Measurements from ENCODE around the gene PSMG4. TPM values are rescaled to one million over a fixed set of nuclear protein-coding genes. Genes with fewer than 3 reads are reported as not detected.

PSMG4 gene
- total and polyA plus RNA-seq, 9 of the 15 experiments (the other 6 are each of a cell fraction or from before 2014, with no cell fraction given) = 12.9 to 185 (median 52.0) TPM

GRCh38 chr6:3291987-3292386 lies 33.2 kb downstream of the PSMG4 start (continued):
- no peak for TF ChIP-seq RFX5 (IDR thresholded peaks at IDR 0.05; ENCODE audit: low read depth, low read length)
- TF ChIP-seq ZNF165 (CRISPR knock-in tag; IDR thresholded peaks at IDR 0.05; ENCODE audit: borderline replicate concordance) = no peak
- no peak for TF ChIP-seq HMG20B (CRISPR knock-in tag; IDR thresholded peaks at IDR 0.05)
- no peak for TF ChIP-seq SRSF3 (IDR thresholded peaks at IDR 0.05; ENCODE audit: insufficient read depth, low read length)
- TF ChIP-seq TAF7 (tag; IDR thresholded peaks at IDR 0.05) = no peak
- no peak for TF ChIP-seq MCM3 (IDR thresholded peaks at IDR 0.05)
- no peak for TF ChIP-seq ELK1 (CRISPR knock-in tag; IDR thresholded peaks at IDR 0.05)
- TF ChIP-seq ZSCAN29 (IDR thresholded peaks at IDR 0.05) = no peak
- TF ChIP-seq U2AF1 (optimal IDR thresholded peaks at IDR 0.05; ENCODE audit: low read depth, low read length) = no peak
- TF ChIP-seq CREM (IDR thresholded peaks at IDR 0.05; ENCODE audit: low read depth) = peak; percentile 74
- TF ChIP-seq DIDO1 (tag; IDR thresholded peaks at IDR 0.05; ENCODE audit: low read depth) = peak; percentile 23; the same call in 1 of the 2 replicates
- TF ChIP-seq NR1H2 (CRISPR knock-in tag; IDR thresholded peaks at IDR 0.05) = no peak
- TF ChIP-seq PCBP2 (IDR thresholded peaks at IDR 0.05; ENCODE audit: low read depth, low read length, poor library complexity, severe bottlenecking) = no peak
- TF ChIP-seq, protein P1, sequence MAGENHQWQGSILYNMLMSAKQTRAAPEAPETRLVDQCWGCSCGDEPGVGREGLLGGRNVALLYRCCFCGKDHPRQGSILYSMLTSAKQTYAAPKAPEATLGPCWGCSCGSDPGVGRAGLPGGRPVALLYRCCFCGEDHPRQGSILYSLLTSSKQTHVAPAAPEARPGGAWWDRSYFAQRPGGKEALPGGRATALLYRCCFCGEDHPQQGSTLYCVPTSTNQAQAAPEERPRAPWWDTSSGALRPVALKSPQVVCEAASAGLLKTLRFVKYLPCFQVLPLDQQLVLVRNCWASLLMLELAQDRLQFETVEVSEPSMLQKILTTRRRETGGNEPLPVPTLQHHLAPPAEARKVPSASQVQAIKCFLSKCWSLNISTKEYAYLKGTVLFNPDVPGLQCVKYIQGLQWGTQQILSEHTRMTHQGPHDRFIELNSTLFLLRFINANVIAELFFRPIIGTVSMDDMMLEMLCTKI (IDR thresholded peaks at IDR 0.05; ENCODE audit: partially characterized antibody) = no peak
- no peak for TF ChIP-seq ZBTB7A (IDR thresholded peaks at IDR 0.05; ENCODE audit: borderline replicate concordance, control insufficient read depth, low read depth, low read length)
- no peak for TF ChIP-seq NONO (IDR thresholded peaks at IDR 0.05; ENCODE audit: low read depth in 2 of 2, low read length in 1 of 2)
- TF ChIP-seq NKRF (IDR thresholded peaks at IDR 0.05; ENCODE audit: borderline replicate concordance) = no peak
- no peak for TF ChIP-seq NR2C2 (CRISPR knock-in tag; IDR thresholded peaks at IDR 0.05)
- no peak; the same call in 1 of the 2 replicates for TF ChIP-seq NR2C2 (tag; IDR thresholded peaks at IDR 0.05)
- TF ChIP-seq ZNF263 (CRISPR knock-in tag; IDR thresholded peaks at IDR 0.05; ENCODE audit: borderline replicate concordance) = no peak
- TF ChIP-seq STAT5B (CRISPR knock-in tag; IDR thresholded peaks at IDR 0.05) = no peak
- TF ChIP-seq, protein P2, sequence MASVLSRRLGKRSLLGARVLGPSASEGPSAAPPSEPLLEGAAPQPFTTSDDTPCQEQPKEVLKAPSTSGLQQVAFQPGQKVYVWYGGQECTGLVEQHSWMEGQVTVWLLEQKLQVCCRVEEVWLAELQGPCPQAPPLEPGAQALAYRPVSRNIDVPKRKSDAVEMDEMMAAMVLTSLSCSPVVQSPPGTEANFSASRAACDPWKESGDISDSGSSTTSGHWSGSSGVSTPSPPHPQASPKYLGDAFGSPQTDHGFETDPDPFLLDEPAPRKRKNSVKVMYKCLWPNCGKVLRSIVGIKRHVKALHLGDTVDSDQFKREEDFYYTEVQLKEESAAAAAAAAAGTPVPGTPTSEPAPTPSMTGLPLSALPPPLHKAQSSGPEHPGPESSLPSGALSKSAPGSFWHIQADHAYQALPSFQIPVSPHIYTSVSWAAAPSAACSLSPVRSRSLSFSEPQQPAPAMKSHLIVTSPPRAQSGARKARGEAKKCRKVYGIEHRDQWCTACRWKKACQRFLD (CRISPR knock-in tag; IDR thresholded peaks at IDR 0.05) = no peak
- peak; percentile 68; the same call in 1 of the 2 replicates for TF ChIP-seq MYNN (IDR thresholded peaks at IDR 0.05)
- TF ChIP-seq MYNN (CRISPR knock-in tag; IDR thresholded peaks at IDR 0.05) = no peak
- no peak for TF ChIP-seq NFXL1 (CRISPR knock-in tag; IDR thresholded peaks at IDR 0.05)
- no peak for TF ChIP-seq POU5F1 (IDR thresholded peaks at IDR 0.05; ENCODE audit: borderline replicate concordance, low read depth, low read length, partially characterized antibody)
